K562 (cell line): ENCODE results near the gene CPSF7. TPM values are rescaled to one million over a fixed set of nuclear protein-coding genes. Genes with fewer than 3 reads are reported as not detected.

Experiments
- ATAC-seq: fragments of 200-7000 bp; cut with Tn5 transposase; 3 replicates; pipeline ENCODE4 v1.9.1; 2020; ENCODE audit warnings: moderate library complexity
- BruUV-seq: library from RNA; stranded (reverse); fragments of 400-500 nt; replicated peaks from 2 replicates; lab custom pipeline; 2021; lab: Mats Ljungman, UMichigan
- CTCF ChIA-PET: fragments of 300-600 bp; formaldehyde crosslinking; extraction: SDS; loops from one replicate; lab custom pipeline; 2021; ENCODE audit warnings: low intra/inter-chr PET ratio; lab: Yijun Ruan, JAX
- POLR2A ChIA-PET: fragments of 300-600, 350-650 bp; sonication (Branson Sonifier 250); formaldehyde crosslinking; extraction: SDS; loops from one replicate; lab custom pipeline; 2021; ENCODE audit warnings: antibody characterized with exemption, inconsistent platforms; lab: Yijun Ruan, JAX
- DNase-seq, 4 experiments: peaks; one replicate each; pipeline versions ENCODE4 v3.0.0 to v3.0.0-alpha.2; 2011 to 2018; ENCODE audit warnings: low spot score in 3 of 4, mixed read lengths in 3 of 4; ENCODE audit errors: extremely low read depth in 1 of 4
- FAIRE-seq: peaks from 2 replicates; lab custom pipeline; 2011; peaks lifted over from hg19 to GRCh38; lab: Jason Lieb, UNC
- H2AFZ ChIP-seq: 2 replicates; pipeline ENCODE4 v1.6.0; 2011; ENCODE audit warnings: low read depth, low read length, control low read depth, inconsistent platforms
- H3K27ac ChIP-seq: fragments of 200-600 bp; 3 replicates; pipeline ENCODE4 v1.8.0; 2011; ENCODE audit warnings: low read depth, mild to moderate bottlenecking, control low read depth, inconsistent platforms, low read length, moderate library complexity, mixed read lengths; ENCODE audit errors: extremely low read depth
- H3K27me3 ChIP-seq, 2 experiments: fragments of 300-600 bp in 1 of 2; 2 replicates in 1 of 2; 3 replicates in 1 of 2; pipeline versions ENCODE4 v1.6.0 to v1.8.0; 2011; ENCODE audit warnings: inconsistent platforms in 2 of 2, low read length in 2 of 2, mild to moderate bottlenecking in 1 of 2, mixed read lengths in 1 of 2, moderate library complexity in 1 of 2; ENCODE audit not compliant: control insufficient read depth in 2 of 2, insufficient read depth in 2 of 2
- H3K36me3 ChIP-seq: fragments of 300-600 bp; 3 replicates; pipeline ENCODE4 v1.8.0; 2011; ENCODE audit warnings: mild to moderate bottlenecking, low read length, inconsistent platforms; ENCODE audit not compliant: control insufficient read depth, insufficient read depth
- H3K4me1 ChIP-seq, 2 experiments: fragments of 200-600 bp in 1 of 2; replicated peaks in 1 of 2; 2 replicates in 1 of 2; 3 replicates in 1 of 2; pipeline versions ENCODE4 v1.5.1 to v1.8.0; 2011; ENCODE audit warnings: inconsistent platforms in 2 of 2, low read length in 2 of 2, mild to moderate bottlenecking in 1 of 2, mixed read lengths in 1 of 2, moderate library complexity in 1 of 2; ENCODE audit not compliant: control insufficient read depth in 2 of 2, insufficient read depth in 2 of 2
- H3K4me2 ChIP-seq: 2 replicates; pipeline ENCODE4 v1.6.1; 2011; ENCODE audit warnings: low read length, control low read depth, inconsistent platforms, mixed read lengths; ENCODE audit not compliant: insufficient read depth
- H3K4me3 ChIP-seq: fragments of 200-600 bp; sonication (generic), shearing (Covaris generic); 2 replicates; pipeline ENCODE4 v1.5.1; 2016; ENCODE audit warnings: control low read depth, inconsistent platforms
- H3K79me2 ChIP-seq: fragments of 200-600 bp; 3 replicates; pipeline ENCODE4 v1.8.0; 2011; ENCODE audit warnings: low read length, inconsistent platforms; ENCODE audit not compliant: control insufficient read depth, insufficient read depth
- H3K9ac ChIP-seq, 2 experiments: 2 replicates each; pipeline versions ENCODE4 v1.6.0 to v1.6.1; 2011; ENCODE audit warnings: low read depth in 2 of 2, low read length in 2 of 2, control low read depth in 1 of 2, inconsistent platforms in 1 of 2, mild to moderate bottlenecking in 1 of 2, mixed read lengths in 1 of 2; ENCODE audit not compliant: insufficient read depth in 1 of 2
- H3K9me1 ChIP-seq: one replicate; pipeline ENCODE4 v1.6.0; 2011; ENCODE audit warnings: inconsistent platforms, mild to moderate bottlenecking, low read length, moderate library complexity; ENCODE audit not compliant: control insufficient read depth, insufficient read depth
- H3K9me3 ChIP-seq: replicated peaks from 2 replicates; pipeline ENCODE4 v1.5.1; 2011; ENCODE audit warnings: low read depth, low read length, inconsistent platforms; ENCODE audit not compliant: control insufficient read depth, insufficient read depth
- H4K20me1 ChIP-seq: replicated peaks from 2 replicates; pipeline ENCODE4 v1.6.1; 2011; ENCODE audit warnings: low read length, inconsistent platforms, mixed read lengths; ENCODE audit not compliant: control insufficient read depth, insufficient read depth
- PHB ChIP-seq: fragments of 250-450 bp; sonication (Bioruptor Pico); IDR thresholded peaks from 2 replicates; pipeline ENCODE4 v1.5.0; 2021
- POLR2G ChIP-seq: fragments of 200-400 bp; formaldehyde crosslinking; IDR thresholded peaks from 2 replicates; pipeline ENCODE4 v1.6.1; 2017; ENCODE audit warnings: low read depth, mild to moderate bottlenecking, antibody characterized with exemption, low read length, moderate library complexity
- RAD21 ChIP-seq, 2 experiments: fragments of 250-450 bp in 1 of 2; fragments of 450-650 bp in 1 of 2; sonication (Bioruptor Pico) in 1 of 2; formaldehyde crosslinking in 1 of 2; IDR thresholded peaks in 1 of 2; conservative IDR thresholded peaks in 1 of 2; 2 replicates each; pipeline versions ENCODE4 v1.4.0 to v1.8.0; 2020 to 2022; ENCODE audit warnings: mild to moderate bottlenecking in 2 of 2, moderate library complexity in 1 of 2
- SMARCC2 ChIP-seq: fragments of 450-650 bp; IDR thresholded peaks from 2 replicates; pipeline ENCODE4 v1.6.1; 2017; ENCODE audit warnings: antibody characterized with exemption, moderate library complexity, mild to moderate bottlenecking, low read depth
- SMC3 ChIP-seq: conservative IDR thresholded peaks from 2 replicates; pipeline ENCODE4 v1.6.1; 2011; ENCODE audit warnings: low read depth, low read length, improper control_type of control experiment; ENCODE audit not compliant: insufficient read depth
- SRSF3 ChIP-seq: fragments of 200-400 bp; formaldehyde crosslinking; IDR thresholded peaks from 2 replicates; pipeline ENCODE4 v1.6.1; 2016; ENCODE audit warnings: mild to moderate bottlenecking, low read length, moderate library complexity; ENCODE audit not compliant: insufficient read depth
- THAP7 ChIP-seq: fragments of 250-450 bp; sonication (Bioruptor Pico); IDR thresholded peaks from 2 replicates; pipeline ENCODE4 v1.5.0; 2021
- ZBTB7A ChIP-seq: IDR thresholded peaks from 2 replicates; pipeline ENCODE4 v1.6.1; 2011; ENCODE audit warnings: low read depth, mild to moderate bottlenecking, low read length, moderate library complexity, borderline replicate concordance; ENCODE audit not compliant: control insufficient read depth
- ZNF766 ChIP-seq: fragments of 200-800 bp; sonication (Bioruptor generic); conservative IDR thresholded peaks from 2 replicates; pipeline ENCODE4 v1.6.1; 2016; ENCODE audit warnings: missing genetic modification characterization, missing compliant biosample characterization
- WGBS: fragments of 100-300 bp; shearing (Covaris generic); methylation state at CpG from one replicate; pipeline ENCODE4 v1.1.6; 2016; ENCODE audit warnings: low coverage, mixed read lengths; ENCODE audit not compliant: insufficient coverage; ENCODE audit errors: missing lambda C conversion rate; 5-methylcytosine and 5-hydroxymethylcytosine counted together
- in situ Hi-C: fragments of 300-500 bp; cut with MboI; formaldehyde crosslinking; loops from 4 replicates; pipeline ENCODE4 v1.15.0; 2018; ENCODE audit warnings: inconsistent platforms, mixed read lengths
- intact Hi-C: fragments of 100-400 bp; cut with micrococcal nuclease; formaldehyde crosslinking; loops from 2 replicates; pipeline ENCODE4 v1.14.2; 2022
- polyA plus RNA-seq, 8 experiments: library from polyadenylated mRNA; depleted of rRNA in 4 of 8; stranded (reverse) in 5 of 8; unstranded in 3 of 8; fragments of >200 nt; fragmentation: Nextera tagmentation in 2 of 8; fragmentation: Illumina TruSeq in 1 of 8; extraction: Ambion mirVana in 2 of 8; extraction: Trizol in 1 of 8; gene quantifications; 2 replicates each; pipeline versions ENCODE4 v1.2.1 to v1.2.3, GENCODE V29; 2011 to 2014; ENCODE audit warnings: inconsistent platforms in 1 of 8, missing spikeins in 1 of 8
- total RNA-seq, 7 experiments: library from RNA; depleted of rRNA in 6 of 7; stranded (reverse); fragments of >200 nt in 6 of 7; fragmentation: Illumina TruSeq in 2 of 7; extraction: Trizol in 2 of 7; gene quantifications; 2 replicates each; pipeline versions ENCODE4 v1.2.1 to v1.2.3, GENCODE V29; 2011 to 2021; ENCODE audit warnings: low replicate concordance in 1 of 7
- TF ChIP-seq, protein P1 (sequence below), 2 experiments: fragments of 250-450 bp in 1 of 2; fragments of 450-650 bp in 1 of 2; sonication (Bioruptor Pico) in 1 of 2; IDR thresholded peaks; 2 replicates each; pipeline versions ENCODE4 v1.6.1 to v1.8.0; 2016 to 2021; ENCODE audit warnings: mild to moderate bottlenecking in 2 of 2, moderate library complexity in 2 of 2, missing compliant biosample characterization in 1 of 2, missing genetic modification characterization in 1 of 2
- TF ChIP-seq, protein P2 (sequence below): fragments of 450-650 bp; IDR thresholded peaks from 2 replicates; pipeline ENCODE4 v1.6.1; 2014; ENCODE audit warnings: low read depth, mild to moderate bottlenecking, moderate library complexity, borderline replicate concordance
- TF ChIP-seq, protein P3 (sequence below): fragments of 450-650 bp; formaldehyde crosslinking; IDR thresholded peaks from 2 replicates; pipeline ENCODE4 v1.4.0; 2020; ENCODE audit warnings: mild to moderate bottlenecking, moderate library complexity

CPSF7 gene
- total and polyA plus RNA-seq, 9 of the 15 experiments (the other 6 are each of a cell fraction or from before 2014, with no cell fraction given), result 14.8 to 104 (median 44.1) TPM

DNA sequence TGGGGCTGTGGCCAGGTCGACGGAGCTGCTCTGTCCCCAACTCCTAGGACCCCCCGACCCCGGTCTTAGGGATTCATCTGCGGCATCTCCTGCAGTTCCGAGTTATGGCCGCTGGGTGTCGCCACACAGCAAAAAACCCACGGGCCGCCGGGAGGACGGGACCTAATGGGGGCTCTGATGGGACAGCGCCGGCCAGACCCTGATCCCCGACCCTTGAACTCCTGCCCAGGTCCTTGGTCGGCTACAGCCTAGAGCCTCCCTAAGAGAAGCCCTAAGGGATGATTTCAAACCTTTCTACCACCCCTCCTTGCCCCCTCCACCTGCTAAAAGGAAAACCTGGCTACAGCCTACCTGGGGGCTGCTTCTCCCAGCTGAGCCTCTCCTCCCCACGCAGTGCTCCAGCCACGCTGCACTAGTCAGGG is 48.0 kb upstream of the CPSF7 start:
- intact Hi-C loops (loop anchor here (1.0 to 2.0 kb wide), 2 partner anchors 40 to 161 kb away; no protein-coding TSS in a partner anchor), in situ Hi-C loops (no loop called here)
- DNase-seq, result peak; percentile 65 to 82 (median 78)
- Histone ChIP-seq H3K79me2 (no peaks in the 10 kb centered on the region), H3K27ac (no peak overlapping the region), H3K9me3 (no peaks in the 10 kb centered on the region), H3K4me1 (peaks cover 0 to 26% of the 10 kb centered on the region in 2 experiments; a peak in 3 of 5 replicates), H3K4me3 (no peak overlapping the region), H3K4me2 (no peak overlapping the region), H4K20me1 (peaks cover 9% of the 10 kb centered on the region; the same call in 1 of the 2 replicates), H2AFZ (no peak overlapping the region), H3K36me3 (no peaks in the 10 kb centered on the region), H3K9me1 (no peaks in the 10 kb centered on the region), H3K27me3 (peaks cover 11 to 33% of the 10 kb centered on the region in 2 experiments; a peak in 4 of 5 replicates), H3K9ac (no peak overlapping the region)
- peak; percentile 59 for ATAC-seq
- BruUV-seq, result no TSS peak
- WGBS, result 0% methylated on average over 15 of the region's 18 CpGs
- FAIRE-seq, result peak; percentile 70
- ChIA-PET POLR2A (no interaction called here), CTCF (interaction anchor here (0.5 to 2.2 kb wide), 4 partner anchors 39 to 204 kb away, joined by 4 to 23 read pairs (median 4); partner anchors contain the start of gene SYT7)
- TF ChIP-seq POLR2G (0 out of 2 replicates have a peak, but pooled peaks have one; percentile 46), SMARCC2 (no peak), ZBTB7A (peak; percentile 73), ZNF766 (CRISPR knock-in tag) (no peak), THAP7 (CRISPR knock-in tag) (no peak), PHB (CRISPR knock-in tag) (no peak), SMC3 (peak; percentile 88), SRSF3 (no peak), RAD21 (CRISPR knock-in tag; conservative IDR thresholded peaks at IDR 0.05 in 1 of 2, IDR thresholded peaks at IDR 0.05 in 1 of 2) (peak; percentile 75 to 86)
- TF ChIP-seq, protein P1, sequence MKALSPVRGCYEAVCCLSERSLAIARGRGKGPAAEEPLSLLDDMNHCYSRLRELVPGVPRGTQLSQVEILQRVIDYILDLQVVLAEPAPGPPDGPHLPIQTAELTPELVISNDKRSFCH (CRISPR knock-in tag; IDR thresholded peaks at IDR 0.05), result no peak
- TF ChIP-seq, protein P1 (tag; IDR thresholded peaks at IDR 0.05), result no peak
- TF ChIP-seq, protein P2, sequence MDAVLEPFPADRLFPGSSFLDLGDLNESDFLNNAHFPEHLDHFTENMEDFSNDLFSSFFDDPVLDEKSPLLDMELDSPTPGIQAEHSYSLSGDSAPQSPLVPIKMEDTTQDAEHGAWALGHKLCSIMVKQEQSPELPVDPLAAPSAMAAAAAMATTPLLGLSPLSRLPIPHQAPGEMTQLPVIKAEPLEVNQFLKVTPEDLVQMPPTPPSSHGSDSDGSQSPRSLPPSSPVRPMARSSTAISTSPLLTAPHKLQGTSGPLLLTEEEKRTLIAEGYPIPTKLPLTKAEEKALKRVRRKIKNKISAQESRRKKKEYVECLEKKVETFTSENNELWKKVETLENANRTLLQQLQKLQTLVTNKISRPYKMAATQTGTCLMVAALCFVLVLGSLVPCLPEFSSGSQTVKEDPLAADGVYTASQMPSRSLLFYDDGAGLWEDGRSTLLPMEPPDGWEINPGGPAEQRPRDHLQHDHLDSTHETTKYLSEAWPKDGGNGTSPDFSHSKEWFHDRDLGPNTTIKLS, result no peak
- TF ChIP-seq, protein P3, sequence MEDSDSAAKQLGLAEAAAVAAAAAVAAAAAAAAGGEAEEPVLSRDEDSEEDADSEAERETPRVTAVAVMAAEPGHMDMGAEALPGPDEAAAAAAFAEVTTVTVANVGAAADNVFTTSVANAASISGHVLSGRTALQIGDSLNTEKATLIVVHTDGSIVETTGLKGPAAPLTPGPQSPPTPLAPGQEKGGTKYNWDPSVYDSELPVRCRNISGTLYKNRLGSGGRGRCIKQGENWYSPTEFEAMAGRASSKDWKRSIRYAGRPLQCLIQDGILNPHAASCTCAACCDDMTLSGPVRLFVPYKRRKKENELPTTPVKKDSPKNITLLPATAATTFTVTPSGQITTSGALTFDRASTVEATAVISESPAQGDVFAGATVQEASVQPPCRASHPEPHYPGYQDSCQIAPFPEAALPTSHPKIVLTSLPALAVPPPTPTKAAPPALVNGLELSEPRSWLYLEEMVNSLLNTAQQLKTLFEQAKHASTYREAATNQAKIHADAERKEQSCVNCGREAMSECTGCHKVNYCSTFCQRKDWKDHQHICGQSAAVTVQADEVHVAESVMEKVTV (CRISPR knock-in tag), result peak; percentile 55; the same call in 1 of the 2 replicates
